WTC11 (cell line): ENCODE data around the gene IGSF9.

Experiments used
- GRHL2 ChIP-seq: fragments of 250-450 bp; sonication (Bioruptor Pico); IDR thresholded peaks from 2 replicates; pipeline ENCODE4 v1.8.0; 2022; ENCODE audit warnings: mild to moderate bottlenecking, moderate library complexity; ENCODE audit not compliant: insufficient replicate concordance, severe bottlenecking
- JUN ChIP-seq: sonication (generic); formaldehyde crosslinking; IDR thresholded peaks from 2 replicates; pipeline ENCODE4 v1.8.0; 2023; ENCODE audit warnings: mild to moderate bottlenecking, missing genetic modification reagents
- RELA ChIP-seq: sonication (generic); formaldehyde crosslinking; IDR thresholded peaks from 2 replicates; pipeline ENCODE4 v1.8.1; 2022; ENCODE audit warnings: missing genetic modification reagents, mild to moderate bottlenecking, borderline replicate concordance
- TF ChIP-seq, protein P1 (sequence below): fragments of 200-600 bp; IDR thresholded peaks from 2 replicates; pipeline ENCODE4 v1.8.0; 2022; ENCODE audit warnings: antibody characterized with exemption

DNA sequence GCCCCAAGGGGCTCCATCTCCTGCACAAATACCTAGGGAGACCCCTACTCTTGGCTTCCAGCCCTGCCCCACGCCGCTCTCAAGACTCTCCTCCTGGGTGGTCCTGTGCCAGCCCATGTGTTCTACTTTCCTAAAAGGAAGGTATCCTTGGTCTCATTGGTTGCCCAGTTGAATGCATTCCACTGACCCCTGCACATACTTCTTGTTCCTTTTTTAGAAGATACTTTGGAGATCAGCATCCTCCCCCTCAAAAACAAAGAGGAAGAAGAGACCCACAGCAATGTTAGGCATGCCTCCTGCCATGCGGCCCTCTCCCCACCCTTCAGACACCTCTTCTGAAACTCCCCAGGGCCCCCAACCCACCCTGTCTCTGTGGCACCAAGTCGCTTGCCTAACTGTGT lies 4.6 kb upstream of the IGSF9 start:
- TF ChIP-seq, protein P1, sequence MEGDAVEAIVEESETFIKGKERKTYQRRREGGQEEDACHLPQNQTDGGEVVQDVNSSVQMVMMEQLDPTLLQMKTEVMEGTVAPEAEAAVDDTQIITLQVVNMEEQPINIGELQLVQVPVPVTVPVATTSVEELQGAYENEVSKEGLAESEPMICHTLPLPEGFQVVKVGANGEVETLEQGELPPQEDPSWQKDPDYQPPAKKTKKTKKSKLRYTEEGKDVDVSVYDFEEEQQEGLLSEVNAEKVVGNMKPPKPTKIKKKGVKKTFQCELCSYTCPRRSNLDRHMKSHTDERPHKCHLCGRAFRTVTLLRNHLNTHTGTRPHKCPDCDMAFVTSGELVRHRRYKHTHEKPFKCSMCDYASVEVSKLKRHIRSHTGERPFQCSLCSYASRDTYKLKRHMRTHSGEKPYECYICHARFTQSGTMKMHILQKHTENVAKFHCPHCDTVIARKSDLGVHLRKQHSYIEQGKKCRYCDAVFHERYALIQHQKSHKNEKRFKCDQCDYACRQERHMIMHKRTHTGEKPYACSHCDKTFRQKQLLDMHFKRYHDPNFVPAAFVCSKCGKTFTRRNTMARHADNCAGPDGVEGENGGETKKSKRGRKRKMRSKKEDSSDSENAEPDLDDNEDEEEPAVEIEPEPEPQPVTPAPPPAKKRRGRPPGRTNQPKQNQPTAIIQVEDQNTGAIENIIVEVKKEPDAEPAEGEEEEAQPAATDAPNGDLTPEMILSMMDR, result no peak
- TF ChIP-seq JUN (CRISPR knock-in tag) (no peak), RELA (CRISPR knock-in tag) (no peak), GRHL2 (no peak)
